ENCODE data around the gene DVL1. TPM values are rescaled to one million over a fixed set of nuclear protein-coding genes. Genes with fewer than 3 reads are reported as not detected.

Gene DVL1
- polyA plus RNA-seq, 3 donors, result 0.41 to 29.8 (median 0.55) TPM

GRCh38 chr1:1325288-1326074, 23.7 kb downstream of the DVL1 start:
- Mint-ChIP-seq H3K27me3 (ENCODE audit: low read depth in 3 of 3) (no peaks in the 10 kb centered on the region), H3K4me3 (peak overlapping the region; percentile 65 to 83), H3K27ac (peak overlapping the region in 4 of 7 donors; percentile 38 to 89 (median 57)), H3K9me3 (peaks cover 0 to 3% (median 0%) of the 10 kb centered on the region in 7 donors), H3K4me1 (peaks cover 25% of the 10 kb centered on the region), H3K36me3 (peaks cover 4 to 22% of the 10 kb centered on the region in 2 donors)
- Histone ChIP-seq H2AFZ (ENCODE audit: insufficient read depth, low read depth, low read length, poor library complexity, severe bottlenecking) (peak overlapping the region; percentile 89), H3K4me3 (replicated peaks in 1 of 3; ENCODE audit: low read depth in 2 of 3, low read length in 3 of 3) (peak overlapping the region; percentile 65 to 92 (median 87)), H4K20me1 (ENCODE audit: insufficient read depth, low read length) (peaks cover 40% of the 10 kb centered on the region), H3K79me2 (ENCODE audit: insufficient read depth, low read length) (peaks cover 54% of the 10 kb centered on the region), H3K27me3 (ENCODE audit: control insufficient read depth in 2 of 2, insufficient read depth in 2 of 2, low read length in 2 of 2) (no peaks in the 10 kb centered on the region), H3K4me1 (ENCODE audit: control insufficient read depth in 1 of 2, insufficient read depth in 2 of 2, low read length in 2 of 2) (peaks cover 22 to 24% of the 10 kb centered on the region in 2 donors), H3K4me2 (replicated peaks; ENCODE audit: extremely low read depth, low read length, poor library complexity, severe bottlenecking) (peak overlapping the region; percentile 98), H3K9me3 (replicated peaks in 1 of 2; ENCODE audit: control insufficient read depth in 1 of 2, insufficient read depth in 1 of 2, low read length in 2 of 2) (no peaks in the 10 kb centered on the region), H3K9ac (ENCODE audit: insufficient read depth, low read length, poor library complexity, severe bottlenecking) (peak overlapping the region; percentile 90), H3K36me3 (replicated peaks in 1 of 2; ENCODE audit: control insufficient read depth in 1 of 2, insufficient read depth in 2 of 2, low read length in 2 of 2) (peaks cover 13 to 20% of the 10 kb centered on the region in 2 donors), H3K27ac (ENCODE audit: low read depth in 1 of 2, low read length in 2 of 2) (peak overlapping the region; percentile 0 to 83)
- intact Hi-C loops (cut with micrococcal nuclease), result no loop called here
- TF ChIP-seq, protein P1, sequence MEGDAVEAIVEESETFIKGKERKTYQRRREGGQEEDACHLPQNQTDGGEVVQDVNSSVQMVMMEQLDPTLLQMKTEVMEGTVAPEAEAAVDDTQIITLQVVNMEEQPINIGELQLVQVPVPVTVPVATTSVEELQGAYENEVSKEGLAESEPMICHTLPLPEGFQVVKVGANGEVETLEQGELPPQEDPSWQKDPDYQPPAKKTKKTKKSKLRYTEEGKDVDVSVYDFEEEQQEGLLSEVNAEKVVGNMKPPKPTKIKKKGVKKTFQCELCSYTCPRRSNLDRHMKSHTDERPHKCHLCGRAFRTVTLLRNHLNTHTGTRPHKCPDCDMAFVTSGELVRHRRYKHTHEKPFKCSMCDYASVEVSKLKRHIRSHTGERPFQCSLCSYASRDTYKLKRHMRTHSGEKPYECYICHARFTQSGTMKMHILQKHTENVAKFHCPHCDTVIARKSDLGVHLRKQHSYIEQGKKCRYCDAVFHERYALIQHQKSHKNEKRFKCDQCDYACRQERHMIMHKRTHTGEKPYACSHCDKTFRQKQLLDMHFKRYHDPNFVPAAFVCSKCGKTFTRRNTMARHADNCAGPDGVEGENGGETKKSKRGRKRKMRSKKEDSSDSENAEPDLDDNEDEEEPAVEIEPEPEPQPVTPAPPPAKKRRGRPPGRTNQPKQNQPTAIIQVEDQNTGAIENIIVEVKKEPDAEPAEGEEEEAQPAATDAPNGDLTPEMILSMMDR (IDR thresholded peaks at IDR 0.05), result no peak
- WGBS (ENCODE audit: insufficient coverage), result 57% methylated on average over 13 of the region's 16 CpGs
- DNase-seq, result no peak

- Mint-ChIP-seq H3K27me3 (ENCODE audit: low read depth in 3 of 3) (no peaks in the 10 kb centered on the region), H3K4me3 (peak within 1 kb of the TSS; percentile 80 to 92)
- H3K4me1 ChIP-seq (ENCODE audit: control insufficient read depth in 1 of 2, insufficient read depth in 2 of 2, low read length in 2 of 2), result peaks cover 22 to 24% of the 10 kb centered on the region in 2 donors
These were observed 24.5 kb downstream of the DVL1 start, which contains the start of the genes CPTP and INTS11 for GRCh38 chr1:1324524-1325287. Gene CPTP (plus strand): TSS chr1:1324802. CDS start chr1:1326911, 2,109 bp downstream. Gene INTS11 (minus strand): TSS chr1:1324660. CDS start chr1:1324608, 52 bp downstream.

More at GRCh38 chr1:1324524-1325287, 24.5 kb downstream of the DVL1 start, which contains the start of the genes CPTP and INTS11:
- H3K4me1 Mint-ChIP-seq, result peaks cover 25% of the 10 kb centered on the region
- Histone ChIP-seq H3K36me3 (replicated peaks in 1 of 2; ENCODE audit: control insufficient read depth in 1 of 2, insufficient read depth in 2 of 2, low read length in 2 of 2) (peaks cover 21 to 27% of the 10 kb centered on the region in 2 donors), H3K9me3 (replicated peaks in 1 of 2; ENCODE audit: control insufficient read depth in 1 of 2, insufficient read depth in 1 of 2, low read length in 2 of 2) (no peaks in the 10 kb centered on the region), H3K9ac (ENCODE audit: insufficient read depth, low read length, poor library complexity, severe bottlenecking) (peak within 1 kb of the TSS; percentile 90), H3K4me3 (replicated peaks in 1 of 3; ENCODE audit: low read depth in 2 of 3, low read length in 3 of 3) (peak within 1 kb of the TSS; percentile 65 to 92 (median 87)), H3K27ac (ENCODE audit: low read depth in 1 of 2, low read length in 2 of 2) (peak within 1 kb of the TSS; percentile 0 to 83), H3K79me2 (ENCODE audit: insufficient read depth, low read length) (peaks cover 59% of the 10 kb centered on the region), H3K27me3 (ENCODE audit: control insufficient read depth in 2 of 2, insufficient read depth in 2 of 2, low read length in 2 of 2) (no peaks in the 10 kb centered on the region), H4K20me1 (ENCODE audit: insufficient read depth, low read length) (peaks cover 48% of the 10 kb centered on the region), H2AFZ (ENCODE audit: insufficient read depth, low read depth, low read length, poor library complexity, severe bottlenecking) (peak within 1 kb of the TSS; percentile 89), H3K4me2 (replicated peaks; ENCODE audit: extremely low read depth, low read length, poor library complexity, severe bottlenecking) (peak within 1 kb of the TSS; percentile 98)
- intact Hi-C loops (cut with micrococcal nuclease), result no loop called here
- H3K9me3 Mint-ChIP-seq, result no peaks in the 10 kb centered on the region
- peaks cover 8 to 29% of the 10 kb centered on the region in 2 donors for H3K36me3 Mint-ChIP-seq
- TF ChIP-seq, protein P1 (IDR thresholded peaks at IDR 0.05), result no peak
- under 1% methylated on average over 83 of the region's 84 CpGs for WGBS (ENCODE audit: insufficient coverage)
- peak within 1 kb of the TSS in 6 of 7 donors; percentile 38 to 89 (median 82) for H3K27ac Mint-ChIP-seq
- peak; percentile 89 to 93 (median 91) for DNase-seq

Data from CD14-positive monocyte (primary cell).